Stimulated activated CD4-positive, alpha-beta T cell treated with anti-CD3 and anti-CD28 coated beads, TNF-alpha, amount 100 ng/mL, for 48 hours (primary cell): Measurements from ENCODE around the gene WRAP73.

ENCODE experiments used
- DNase-seq, 3 donors: peaks; one replicate each; pipeline ENCODE4 v3.0.0-alpha.2; 2020; ENCODE audit warnings: low read depth in 3 of 3

WRAP73 gene

GRCh38 chr1:3650248-3651025, 534 bp upstream of the WRAP73 start:
- no peak for DNase-seq

- DNase-seq = no peak
Measured at GRCh38 chr1:3646596-3646995, 3.3 kb downstream of the WRAP73 start.

DNA sequence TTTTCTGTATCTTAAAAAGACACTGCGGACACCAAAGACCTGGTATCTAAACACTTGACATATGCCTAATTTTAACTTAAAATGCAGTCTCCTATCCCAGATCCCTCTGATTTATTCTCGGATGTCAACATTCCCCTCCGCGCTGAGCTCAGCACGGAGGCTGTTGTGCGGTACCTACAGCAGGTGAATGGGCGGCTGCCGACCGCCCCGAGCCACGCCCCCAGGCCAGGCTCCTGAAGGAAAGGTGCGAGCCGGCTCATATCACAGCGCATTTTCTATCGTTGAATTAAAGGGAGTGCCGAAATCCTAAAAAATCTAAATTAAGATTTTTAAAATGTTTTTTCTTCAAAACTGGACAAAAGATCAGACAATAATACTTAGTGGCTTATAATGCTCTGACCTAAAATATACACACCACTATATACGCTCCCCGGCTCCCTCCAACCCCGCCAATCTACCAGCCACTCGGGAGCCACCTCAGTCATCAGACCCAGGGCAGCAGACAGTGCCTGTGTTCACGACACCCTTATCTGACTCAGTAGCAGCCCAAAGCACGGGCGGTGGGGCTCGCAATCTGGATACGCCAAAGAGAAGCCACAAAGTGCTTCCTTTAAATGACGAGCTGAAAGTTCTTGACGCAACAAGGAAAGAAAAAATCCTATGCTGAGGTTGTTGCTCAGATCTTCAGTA, 4.1 kb downstream of the WRAP73 start:
- no peak for DNase-seq

- DNase-seq = no peak
Measured at GRCh38 chr1:3645247-3645646, 4.7 kb downstream of the WRAP73 start.

DNA sequence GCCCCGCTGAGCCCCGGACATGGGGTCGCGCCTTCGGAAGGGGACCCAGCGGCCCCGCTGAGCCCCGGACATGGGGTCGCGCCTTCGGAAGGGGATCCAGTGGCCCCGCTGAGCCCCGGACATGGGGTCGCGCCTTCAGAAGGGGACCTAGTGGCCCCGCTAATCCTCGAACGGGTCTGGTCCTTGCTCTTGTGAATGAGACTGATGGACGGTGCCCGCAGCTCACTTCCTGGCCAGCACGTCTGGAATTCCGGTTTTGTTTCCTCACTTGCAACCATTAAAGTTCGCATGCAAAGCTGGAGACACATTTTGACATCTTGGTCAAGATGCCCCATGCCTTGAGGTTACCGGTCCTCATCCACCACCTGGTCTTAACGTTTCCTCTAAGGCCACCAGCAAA, 5.6 kb downstream of the WRAP73 start:
- no peak for DNase-seq

DNA sequence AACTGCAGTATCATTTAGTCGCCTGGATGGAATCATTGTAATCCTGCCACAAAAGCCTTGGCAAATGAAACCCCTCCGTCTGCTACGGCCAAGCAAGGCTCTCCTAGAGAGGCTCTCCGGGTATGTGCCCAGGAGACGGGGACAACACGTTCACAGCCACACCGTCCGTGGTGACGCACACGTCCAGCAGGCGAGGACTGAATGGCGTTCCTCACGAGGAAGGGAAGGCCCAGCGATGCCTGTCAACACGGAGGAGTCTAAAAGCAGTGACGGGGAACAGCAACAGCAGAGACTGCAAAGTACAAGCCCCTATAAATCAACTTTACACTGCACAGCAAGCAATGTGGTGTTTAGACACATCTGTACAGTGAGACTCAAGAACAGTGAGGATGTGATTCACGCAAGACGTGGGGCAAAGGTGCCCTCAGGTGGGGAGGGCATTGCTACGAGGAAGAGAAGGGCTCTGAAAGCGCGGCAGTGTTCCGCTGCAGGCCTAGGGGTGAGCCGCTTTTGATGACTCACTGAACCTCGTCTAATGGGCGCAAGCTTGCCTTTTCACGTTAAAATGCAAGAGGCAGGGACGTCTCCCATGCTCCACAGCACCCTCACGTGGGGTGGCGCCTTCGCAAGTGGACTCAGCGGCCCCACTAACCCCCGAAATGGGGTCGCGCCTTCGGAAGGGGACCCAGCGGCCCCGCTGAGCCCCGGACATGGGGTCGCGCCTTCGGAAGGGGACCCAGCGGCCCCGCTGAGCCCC, 6.8 kb downstream of the WRAP73 start:
- DNase-seq = no peak

DNA sequence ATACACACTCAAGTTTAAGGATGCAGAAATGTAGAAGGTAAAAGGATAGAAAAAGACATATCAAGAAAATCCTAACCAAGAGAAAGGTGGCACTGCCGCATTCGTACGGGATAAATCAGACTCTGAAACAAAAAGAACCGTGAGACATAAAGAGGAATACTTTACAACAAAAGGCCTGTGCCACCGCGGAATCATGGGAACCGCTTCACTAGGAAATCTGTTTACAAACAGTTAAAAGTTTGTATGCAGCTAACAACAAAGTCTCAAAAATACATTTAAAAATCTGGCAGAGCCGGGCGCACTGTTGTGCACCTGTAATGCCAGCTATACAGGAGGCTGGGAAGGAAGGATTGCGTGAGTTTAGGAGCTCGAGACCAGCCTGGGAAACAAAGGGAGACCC, 8.1 kb downstream of the WRAP73 start:
- no peak for DNase-seq

DNA sequence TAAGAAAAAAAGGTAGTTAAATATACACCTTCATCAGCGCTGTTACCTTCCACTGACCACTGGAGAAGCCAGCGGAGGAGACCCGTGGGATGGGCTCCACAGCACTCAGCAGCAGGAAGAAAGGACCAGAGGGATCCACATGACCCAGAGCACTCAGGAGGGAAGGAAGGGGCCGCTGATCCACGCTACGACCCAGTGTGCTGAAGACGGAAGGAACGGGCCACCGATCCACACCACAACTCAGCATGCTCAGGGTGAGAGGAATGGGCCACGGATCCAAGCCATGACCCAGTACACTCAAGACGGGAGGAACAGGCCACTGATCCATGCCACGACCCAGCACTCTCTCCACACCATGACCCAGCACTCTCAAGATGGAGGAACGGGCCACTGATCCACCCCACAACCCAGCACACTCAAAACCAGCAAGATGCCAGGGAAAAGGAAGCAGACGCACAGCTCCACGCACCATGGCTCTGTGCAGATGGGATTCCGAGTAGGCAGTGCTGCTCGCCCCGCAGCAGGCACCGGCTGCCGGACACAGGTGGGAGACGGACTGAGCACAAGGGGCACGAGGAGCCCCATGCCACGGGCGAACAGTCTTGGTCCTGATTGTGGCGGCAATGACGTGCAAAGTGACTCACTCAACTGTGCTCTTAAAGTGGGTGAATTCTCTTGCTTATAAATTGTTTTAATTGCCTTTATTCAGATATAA, 8.7 kb downstream of the WRAP73 start:
- no peak for DNase-seq

DNA sequence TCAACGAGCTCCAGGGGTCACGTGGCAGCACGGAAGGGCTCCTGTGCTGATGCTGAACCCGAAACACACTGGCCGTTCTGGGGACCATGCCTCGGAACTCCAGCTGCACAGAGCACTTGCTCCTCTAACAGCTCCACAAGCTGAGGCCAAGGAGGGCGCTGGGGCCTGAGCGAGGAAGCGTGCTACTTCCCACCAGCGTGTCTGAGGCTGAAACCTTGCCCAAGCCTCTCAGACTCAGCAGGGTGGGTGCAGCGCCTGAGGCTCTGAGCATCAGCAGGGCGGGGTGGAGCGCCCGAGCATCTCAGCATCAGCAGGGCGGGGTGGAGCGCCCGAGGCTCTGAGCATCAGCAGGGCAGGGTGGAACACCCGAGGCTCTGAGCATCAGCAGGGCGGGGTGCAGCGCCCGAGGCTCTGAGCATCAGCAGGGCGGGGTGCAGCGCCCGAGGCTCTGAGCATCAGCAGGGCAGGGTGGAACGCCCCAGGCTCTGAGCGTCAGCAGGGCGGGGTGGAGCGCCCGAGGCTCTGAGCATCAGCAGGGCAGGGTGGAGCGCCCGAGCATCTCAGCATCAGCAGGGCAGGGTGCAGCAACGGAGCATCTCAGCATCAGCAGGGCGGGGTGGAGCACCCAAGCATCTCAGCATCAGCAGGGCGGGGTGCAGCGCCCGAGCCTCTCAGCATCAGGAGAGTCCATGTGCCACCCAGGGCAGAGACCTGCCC, 9.6 kb downstream of the WRAP73 start:
- no peak for DNase-seq

- no peak for DNase-seq
Measured at GRCh38 chr1:3639397-3639911, 10.4 kb downstream of the WRAP73 start.

DNA sequence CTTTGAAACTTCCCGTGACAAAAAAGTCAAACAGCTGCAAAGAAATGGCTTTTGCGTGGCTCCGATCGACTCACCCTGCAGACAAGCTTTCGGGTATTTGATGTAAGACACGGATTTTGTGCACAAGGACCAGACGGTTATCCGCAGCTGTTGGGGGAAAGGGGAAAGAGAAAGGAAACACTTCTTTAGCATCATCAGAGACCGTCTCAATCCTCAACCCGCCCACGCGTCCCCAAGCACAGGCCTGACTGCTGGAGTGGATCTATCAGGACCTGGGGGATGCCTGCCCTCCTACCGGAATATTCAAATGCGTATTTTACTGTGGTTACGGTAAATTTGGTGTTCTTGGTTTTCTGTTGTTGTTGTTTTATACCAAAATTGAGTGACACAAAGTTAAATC, 11.2 kb downstream of the WRAP73 start:
- DNase-seq = no peak

DNA sequence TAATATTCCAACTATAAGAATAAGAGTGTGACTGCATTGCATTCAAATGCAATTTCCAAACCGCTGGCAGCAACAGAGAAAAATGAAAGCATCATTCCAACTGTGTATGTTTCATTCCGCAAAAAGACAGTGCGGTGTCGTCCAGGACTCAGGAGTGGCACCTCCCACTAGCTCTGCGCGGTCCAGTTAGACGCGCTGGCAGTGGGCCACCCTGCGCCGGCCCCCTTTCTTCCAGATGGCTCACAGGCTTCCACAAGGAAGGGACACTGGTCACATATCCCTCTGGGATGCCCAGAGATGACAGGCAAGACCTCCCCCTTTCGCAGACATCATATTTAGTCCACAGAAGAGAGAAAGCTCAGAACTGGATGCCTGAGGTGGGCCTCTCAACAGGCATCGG, 11.9 kb downstream of the WRAP73 start:
- DNase-seq = no peak

DNA sequence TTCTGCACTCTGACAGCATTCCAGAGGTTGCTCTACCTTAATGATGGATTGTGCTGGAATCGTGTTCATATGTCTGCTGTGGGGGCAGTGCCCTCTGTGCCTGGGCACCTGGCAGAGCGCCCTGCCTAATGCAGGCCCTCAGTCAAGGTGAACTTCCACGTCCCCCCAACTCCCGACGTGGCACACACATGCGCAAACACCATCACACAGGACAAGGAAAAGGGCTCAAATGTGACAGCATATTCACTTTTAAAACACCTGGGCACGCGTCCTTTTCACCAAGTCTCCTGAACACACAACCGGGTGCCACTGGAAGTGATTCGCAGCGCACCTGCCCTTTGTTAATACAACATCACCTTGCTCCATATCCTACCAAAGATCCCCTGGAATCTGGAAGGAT, 13.4 kb downstream of the WRAP73 start:
- DNase-seq = no peak

GRCh38 chr1:3636080-3636479, 13.8 kb downstream of the WRAP73 start:
- DNase-seq = no peak

GRCh38 chr1:3634059-3634800, 15.7 kb downstream of the WRAP73 start:
- no peak for DNase-seq

DNA sequence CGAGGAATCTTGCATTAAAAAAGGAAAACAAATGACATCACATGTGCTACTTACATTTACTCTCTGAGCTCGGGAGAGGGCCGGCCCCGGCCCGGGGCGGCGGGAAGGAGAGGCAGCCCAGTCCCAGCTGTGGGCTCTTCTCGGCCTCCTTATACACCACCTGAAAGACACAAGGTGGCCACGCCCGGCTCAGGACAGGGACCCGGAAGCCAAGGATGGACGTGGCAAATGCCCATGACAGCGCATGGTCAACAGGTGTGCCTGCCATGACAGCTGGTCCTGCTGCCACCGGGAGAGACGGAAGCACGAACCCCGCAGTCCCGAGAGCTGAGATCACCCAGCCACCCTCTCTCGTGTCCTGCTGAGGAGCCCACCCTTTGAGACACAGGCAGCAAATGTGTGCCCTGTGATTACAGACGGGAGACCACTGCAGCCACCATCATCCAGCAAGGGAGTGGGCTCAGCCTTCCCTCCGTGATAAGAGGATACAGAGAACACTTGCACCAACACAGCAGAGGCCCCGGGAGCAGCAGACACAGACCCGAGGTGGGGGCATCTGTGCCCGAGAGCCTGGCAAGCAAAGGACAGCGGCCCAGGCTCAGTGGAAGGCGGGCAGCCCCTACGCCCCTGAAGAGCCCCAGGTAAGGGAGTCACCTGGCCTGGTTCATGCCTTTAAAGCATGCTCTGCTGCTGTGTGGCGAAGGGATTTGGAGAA, 16.4 kb downstream of the WRAP73 start:
- DNase-seq = no peak

- no peak for DNase-seq
Measured at GRCh38 chr1:3632716-3633343, 17.1 kb downstream of the WRAP73 start.

DNA sequence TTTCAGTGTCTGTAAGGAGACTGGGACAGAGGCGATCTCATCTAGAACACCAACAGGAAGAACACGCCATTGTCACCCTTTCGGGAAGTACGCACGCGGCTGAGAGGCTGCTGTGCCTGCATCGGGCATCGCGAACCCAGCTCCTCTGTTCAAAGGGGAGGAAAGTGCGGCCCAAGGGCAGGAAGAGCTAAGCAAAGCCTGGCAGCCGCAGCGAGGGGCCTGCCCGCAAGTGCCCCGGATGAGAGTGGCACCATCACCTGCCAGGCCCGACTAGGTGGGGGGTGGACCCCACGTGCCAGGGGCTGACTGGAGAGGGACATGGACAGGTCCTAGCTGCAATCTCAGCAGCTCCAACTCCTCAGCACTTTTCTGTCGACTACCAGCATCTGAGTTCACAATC, 17.6 kb downstream of the WRAP73 start:
- DNase-seq = no peak
